EL (cell line): Measurements from ENCODE around the gene CAPN11.
"Not testable (repeated sequence)": the region's sequence is repeated elsewhere in the genome, so short reads cannot be mapped to it uniquely, and the experiment has no call there.

Experiments used
- DNase-seq: peaks from one replicate; pipeline ENCODE4 v3.0.0-alpha.2; 2016

CAPN11 gene

GRCh38 chr6:44183783-44184182 lies 25.2 kb downstream of the CAPN11 start:
- no peak for DNase-seq

GRCh38 chr6:44185356-44185755 lies 26.7 kb downstream of the CAPN11 start:
- DNase-seq: not testable (repeated sequence)

GRCh38 chr6:44185953-44186634 lies 27.5 kb downstream of the CAPN11 start:
- DNase-seq: no peak

GRCh38 chr6:44186635-44187025 lies 28.0 kb downstream of the CAPN11 start:
- DNase-seq: no peak

- no peak for DNase-seq
Measured at GRCh38 chr6:44188819-44189218, 30.2 kb downstream of the CAPN11 start.

- DNase-seq: no peak
Measured at GRCh38 chr6:44189257-44189656, 30.6 kb downstream of the CAPN11 start.

- DNase-seq: no peak
Measured at GRCh38 chr6:44190715-44191114, 32.1 kb downstream of the CAPN11 start.

GRCh38 chr6:44192428-44193041 lies 33.9 kb downstream of the CAPN11 start:
- DNase-seq: peak; percentile 30

- no peak for DNase-seq
Measured at GRCh38 chr6:44193307-44193910, 34.8 kb downstream of the CAPN11 start.

GRCh38 chr6:44194326-44194725 lies 35.7 kb downstream of the CAPN11 start:
- DNase-seq: no peak

GRCh38 chr6:44196351-44196750 lies 37.7 kb downstream of the CAPN11 start:
- DNase-seq: not testable (repeated sequence)

GRCh38 chr6:44198684-44199083 lies 40.1 kb downstream of the CAPN11 start:
- no peak for DNase-seq

- DNase-seq: no peak
Measured at GRCh38 chr6:44199883-44200282, 41.3 kb downstream of the CAPN11 start.

GRCh38 chr6:44201200-44201599 lies 42.6 kb downstream of the CAPN11 start:
- DNase-seq: no peak

- no peak for DNase-seq
Measured at GRCh38 chr6:44201638-44202303, 43.2 kb downstream of the CAPN11 start.

GRCh38 chr6:44202332-44202971 lies 43.8 kb downstream of the CAPN11 start:
- DNase-seq: no peak

GRCh38 chr6:44202972-44203750 lies 44.5 kb downstream of the CAPN11 start:
- DNase-seq: no peak

GRCh38 chr6:44203955-44204354 lies 45.3 kb downstream of the CAPN11 start:
- no peak for DNase-seq

GRCh38 chr6:44207966-44208365 lies 49.3 kb downstream of the CAPN11 start:
- DNase-seq: no peak

- DNase-seq: no peak
Measured at GRCh38 chr6:44211284-44211683, 52.7 kb downstream of the CAPN11 start.

- DNase-seq: no peak
Measured at GRCh38 chr6:44214307-44214706, 55.7 kb downstream of the CAPN11 start.

GRCh38 chr6:44216677-44217331 lies 58.2 kb downstream of the CAPN11 start, which contains the start of gene MYMX:
TSS of gene MYMX (plus strand) at chr6:44216926. CDS start at chr6:44217472, 546 bp downstream.
- DNase-seq: no peak
